ENCODE results near the gene PSME2.
"Not testable (repeated sequence)": the region's sequence is repeated elsewhere in the genome, so short reads cannot be mapped to it uniquely, and the experiment has no call there.

Gene PSME2

DNA sequence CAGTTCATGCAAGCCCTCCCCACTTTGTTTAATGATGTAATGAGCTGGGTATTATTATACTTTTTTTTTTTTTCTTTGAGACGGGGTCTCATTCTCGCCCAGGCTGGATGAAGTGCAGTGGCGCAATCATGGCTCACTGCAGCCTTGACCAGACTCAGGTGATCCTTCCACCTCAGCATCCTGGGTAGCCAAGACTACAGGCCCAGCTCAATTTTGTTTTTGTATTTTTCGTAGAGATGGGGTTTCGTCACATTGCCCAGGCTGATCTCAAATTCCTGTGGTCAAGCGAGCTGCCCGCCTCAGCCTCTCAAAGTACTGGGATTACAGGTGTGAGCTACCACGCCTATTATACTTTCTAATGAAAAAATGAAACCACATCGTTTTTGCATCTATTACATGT is 36.4 kb downstream of the PSME2 start:
- no peak for DNase-seq

- no peak for DNase-seq
Measured at GRCh38 chr14:24108336-24108874, 38.0 kb downstream of the PSME2 start.

DNA sequence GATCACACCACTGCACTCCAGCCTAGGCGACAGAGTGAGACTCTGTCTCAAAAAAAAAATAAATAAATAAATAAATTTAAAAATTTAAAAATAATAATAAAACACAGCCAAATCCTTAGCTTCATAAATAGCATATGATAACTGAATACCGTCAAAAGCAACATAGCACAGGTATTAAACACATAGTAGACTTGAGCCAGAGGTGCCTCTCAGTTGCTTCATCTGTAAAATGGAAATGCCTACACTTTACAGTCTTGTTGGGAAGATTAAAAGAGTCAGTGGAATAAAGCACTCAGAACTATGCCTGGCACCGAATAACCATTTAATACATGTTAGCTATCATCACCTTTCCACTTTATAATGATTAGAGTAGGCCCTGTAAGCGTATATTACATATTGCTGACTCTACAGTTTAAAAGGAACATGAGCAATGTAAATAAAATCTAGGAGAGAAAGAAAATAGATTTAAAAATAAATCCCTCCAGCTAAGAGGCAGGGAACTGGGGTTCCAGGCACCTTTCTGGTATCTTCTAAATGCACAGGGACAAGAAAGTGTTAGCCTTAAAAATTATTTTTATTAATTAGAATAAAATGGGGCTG is 39.6 kb downstream of the PSME2 start:
- DNase-seq = no peak

DNA sequence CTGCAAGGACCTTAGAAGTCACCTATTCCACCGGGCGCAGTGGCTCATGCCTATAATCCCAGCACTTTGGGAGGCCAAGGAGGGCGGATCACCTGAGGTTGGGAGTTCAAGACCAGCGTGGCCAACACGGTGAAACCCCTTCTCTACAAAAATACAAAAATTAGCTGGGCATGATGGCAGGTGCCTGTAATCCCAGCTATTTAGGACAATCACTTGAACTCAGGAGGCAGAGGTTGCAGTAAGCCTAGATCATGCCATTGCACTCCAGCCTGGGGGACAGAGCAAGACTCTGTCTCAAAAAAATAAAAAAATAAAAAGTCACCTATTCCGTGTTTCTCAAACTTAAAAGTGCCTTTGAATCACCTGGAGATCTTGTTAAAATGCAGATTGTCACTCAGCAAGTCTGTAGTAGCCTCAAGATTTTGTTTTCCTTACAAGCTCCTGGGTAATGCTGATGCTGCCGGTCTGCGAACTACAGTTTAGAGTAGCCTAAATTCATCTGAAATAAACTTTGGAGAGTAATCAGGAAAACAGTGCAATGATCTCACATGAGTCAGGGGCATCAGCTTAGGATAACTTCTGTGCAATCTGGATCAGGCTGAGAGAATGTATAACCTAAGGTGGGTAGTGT is 40.7 kb downstream of the PSME2 start:
- DNase-seq = not testable (repeated sequence)

GRCh38 chr14:24103451-24103850 is 43.0 kb downstream of the PSME2 start:
- no peak for DNase-seq

- no peak for DNase-seq
Measured at GRCh38 chr14:24102357-24103048, 43.9 kb downstream of the PSME2 start.

DNA sequence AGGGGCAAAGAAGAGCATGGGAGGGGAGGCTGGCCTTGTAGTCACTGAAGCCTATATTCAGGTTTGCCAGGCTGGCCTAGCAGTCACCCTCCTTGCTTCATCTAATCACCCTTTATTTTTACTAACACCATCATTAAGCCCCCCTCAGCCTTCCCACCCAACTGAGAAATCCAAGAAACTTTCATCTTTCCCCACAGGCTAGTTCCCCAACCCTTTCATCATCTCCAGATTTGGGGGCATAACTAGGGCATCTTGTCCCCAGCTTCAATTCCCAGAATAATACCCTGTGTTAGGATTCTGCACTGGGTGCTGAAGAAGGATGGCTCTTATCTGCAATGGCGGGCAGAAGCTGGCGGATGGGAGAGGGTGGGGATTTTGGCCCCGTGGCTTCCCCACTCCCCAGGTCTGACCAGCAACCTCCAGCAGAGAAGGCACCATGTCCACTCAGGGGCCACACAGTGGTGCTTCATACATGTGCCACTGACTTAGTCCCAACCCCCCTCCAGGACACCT is 45.4 kb downstream of the PSME2 start:
- DNase-seq = no peak

DNA sequence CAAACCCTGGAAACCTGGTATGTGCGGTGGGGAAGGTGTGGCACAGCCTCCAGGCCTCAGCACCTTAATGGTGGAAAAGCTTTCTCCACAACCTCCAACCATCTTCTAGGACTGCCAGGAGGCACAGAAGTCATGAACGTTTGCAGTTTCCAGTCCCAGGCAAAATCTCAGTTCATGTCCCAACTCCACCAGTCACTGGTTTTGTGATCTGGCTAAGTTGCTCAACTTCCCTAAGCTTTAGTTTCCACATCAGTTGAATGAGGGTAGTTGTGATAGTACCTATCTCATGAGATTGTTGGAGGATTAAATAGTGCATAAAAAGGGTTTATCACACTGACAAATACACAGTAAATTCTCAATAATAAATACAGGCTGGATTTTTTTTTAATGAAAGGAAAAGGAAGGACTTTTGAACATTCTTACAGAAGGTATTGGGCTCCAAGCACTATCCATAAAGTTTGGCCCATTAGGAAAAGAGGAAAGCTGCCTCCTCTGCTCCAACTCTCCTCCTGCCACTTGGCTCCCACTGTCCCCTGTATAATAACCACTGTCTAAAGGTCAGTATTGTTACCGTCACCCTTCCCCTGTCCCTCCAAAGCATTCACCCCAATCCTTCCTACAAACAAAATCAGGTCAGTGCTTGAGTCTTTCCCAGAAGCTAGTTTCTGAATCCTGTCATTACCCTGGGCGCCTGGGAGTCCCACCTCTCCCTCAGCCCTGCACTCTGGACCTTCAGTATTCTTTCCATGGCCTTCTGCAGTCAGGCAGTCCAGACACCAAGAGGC is 46.0 kb downstream of the PSME2 start:
- no peak for DNase-seq

DNA sequence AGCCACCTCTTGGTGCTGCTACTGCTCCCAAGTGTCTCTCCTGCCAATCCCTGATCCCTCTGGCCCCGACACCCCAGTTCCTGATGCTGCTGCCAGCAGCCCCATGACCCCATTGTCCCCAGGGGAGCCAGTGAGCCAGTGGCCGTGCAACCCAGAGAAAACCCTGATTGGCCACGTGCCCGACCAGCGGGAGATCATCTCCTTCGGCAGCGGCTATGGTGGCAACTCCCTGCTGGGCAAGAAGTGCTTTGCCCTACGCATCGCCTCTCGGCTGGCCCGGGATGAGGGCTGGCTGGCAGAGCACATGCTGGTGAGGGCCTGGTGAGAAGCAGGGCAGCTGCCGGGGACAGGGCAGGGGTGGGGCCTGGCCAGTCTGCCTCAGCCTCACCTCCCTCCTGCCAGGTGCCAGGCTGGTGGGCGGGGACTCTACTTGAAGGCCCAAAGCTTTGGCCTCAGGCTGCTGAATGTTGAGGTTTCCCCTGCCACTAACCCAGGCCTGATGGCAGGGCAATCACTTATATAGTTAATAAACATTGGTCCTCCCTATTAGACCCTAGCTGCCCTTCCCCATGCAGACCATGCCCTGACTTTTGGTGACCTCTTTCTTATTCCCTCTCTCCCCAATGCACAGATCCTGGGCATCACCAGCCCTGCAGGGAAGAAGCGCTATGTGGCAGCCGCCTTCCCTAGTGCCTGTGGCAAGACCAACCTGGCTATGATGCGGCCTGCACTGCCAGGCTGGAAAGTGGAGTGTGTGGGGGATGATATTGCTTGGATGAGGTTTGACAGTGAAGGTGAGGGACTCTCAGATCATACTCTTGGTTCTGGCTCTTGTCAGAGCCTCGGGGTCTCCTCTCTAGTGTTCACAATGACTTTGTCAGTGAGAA is 47.2 kb downstream of the PSME2 start:
- no peak for DNase-seq

- DNase-seq = no peak
Measured at GRCh38 chr14:24098229-24098926, 48.0 kb downstream of the PSME2 start.

GRCh38 chr14:24096545-24097181 is 49.7 kb downstream of the PSME2 start:
- no peak for DNase-seq

GRCh38 chr14:24095271-24096068 is 50.9 kb downstream of the PSME2 start:
- peak; percentile 80 for DNase-seq

DNA sequence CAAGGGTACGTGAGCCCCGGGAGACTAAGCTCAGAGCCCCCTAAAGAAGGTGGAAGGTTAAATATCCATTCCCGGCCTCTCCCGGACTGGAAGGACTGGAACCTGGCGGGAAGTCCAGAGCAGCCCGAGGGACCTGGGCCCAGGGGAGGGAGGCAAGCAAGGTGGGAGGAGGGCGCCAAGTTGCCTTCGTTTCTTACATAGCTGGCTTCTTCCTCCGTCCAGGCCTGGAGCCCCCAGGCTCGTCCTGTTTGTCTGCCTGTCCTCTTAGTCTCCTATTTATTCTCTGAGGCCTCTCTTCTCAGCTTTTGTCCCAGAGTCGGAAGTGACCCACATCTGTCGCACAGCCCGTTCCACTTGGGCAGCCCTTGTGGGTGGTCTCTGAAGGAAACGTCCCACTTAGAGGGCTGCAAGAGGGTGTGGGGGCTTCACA is 51.6 kb downstream of the PSME2 start:
- peak; percentile 11 for DNase-seq

GRCh38 chr14:24093901-24094840 is 52.2 kb downstream of the PSME2 start, which contains the start of gene PCK2:
TSS of gene PCK2 (plus strand) at chr14:24094311. CDS start at chr14:24094406, 95 bp downstream.
- DNase-seq = peak; percentile 96

Data from activated CD4-positive, alpha-beta T cell treated with anti-CD3 and anti-CD28 coated beads, Interleukin-10, Interleukin-2, amounts not matched to agents 100 ng/mL and 50 ng/mL, durations not matched to agents 16 hours and 8 hours (primary cell).